DMS114 treated with DMSO at 0.1 percent for 48 hours (cell line): Measurements from ENCODE around the gene AKT3.
"Not testable (repeated sequence)": the region's sequence is repeated elsewhere in the genome, so short reads cannot be mapped to it uniquely, and the experiment has no call there.

Experiments
- DNase-seq: peaks from one replicate; lab custom pipeline; 2025; ENCODE audit not compliant: unreplicated experiment; lab: John Stamatoyannopoulos, UW

Gene AKT3

DNA sequence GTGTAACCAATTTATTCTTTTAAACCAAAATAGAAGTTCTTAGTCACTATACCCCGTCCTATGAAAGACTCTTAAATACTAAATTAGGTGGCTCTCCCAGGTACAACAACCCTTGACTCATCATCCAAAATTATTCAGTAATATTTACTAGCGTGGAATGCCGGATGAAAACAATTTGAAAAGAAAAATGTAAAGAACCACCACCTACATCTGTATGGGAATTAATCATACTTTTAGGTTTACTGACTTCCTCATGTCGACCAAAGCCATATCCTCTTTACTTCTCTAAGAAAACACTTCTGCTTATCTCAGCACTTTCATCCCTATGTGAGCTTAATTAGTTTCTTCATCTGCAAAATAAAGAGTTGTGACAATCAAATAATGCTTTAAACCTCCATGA, 139.6 kb downstream of the AKT3 start:
- no peak for DNase-seq

DNA sequence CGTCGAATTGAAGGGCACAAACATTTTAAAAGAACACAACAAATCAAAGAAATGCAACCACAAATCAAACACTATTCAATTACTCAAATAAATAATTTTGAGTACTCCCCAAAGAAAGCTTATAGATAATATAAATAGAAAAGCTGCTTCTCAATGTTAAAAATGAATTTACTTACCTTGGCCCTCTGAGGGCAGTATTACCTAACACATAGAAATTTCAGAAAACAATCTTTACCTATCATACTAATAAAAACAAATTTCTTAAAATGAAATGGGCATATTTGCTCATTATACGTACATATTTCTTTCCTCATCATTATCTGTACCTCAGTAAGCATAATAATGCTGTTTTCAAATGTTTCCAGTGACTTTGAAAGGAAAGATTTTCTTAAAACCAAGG, 141.8 kb downstream of the AKT3 start:
- DNase-seq, result no peak

DNA sequence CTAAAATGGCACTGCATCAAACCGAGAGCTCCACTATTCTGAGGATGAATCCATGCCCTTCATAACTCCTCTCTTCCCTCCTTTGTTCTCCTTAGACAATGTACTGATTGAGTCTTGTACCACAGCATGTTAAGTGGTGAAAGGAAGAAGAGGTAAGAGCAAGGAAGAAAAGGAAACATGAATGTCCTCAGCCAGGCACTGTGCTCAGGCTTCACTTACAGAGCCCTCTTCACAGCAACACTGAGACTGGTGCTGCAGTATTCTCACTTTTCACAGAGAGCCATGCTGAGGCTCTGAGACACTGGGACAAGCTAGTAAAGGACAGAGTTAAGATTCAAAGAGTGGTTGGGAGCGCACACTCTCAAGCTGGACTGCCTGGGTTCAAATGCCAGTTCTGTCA, 143.5 kb downstream of the AKT3 start:
- DNase-seq, result no peak

DNA sequence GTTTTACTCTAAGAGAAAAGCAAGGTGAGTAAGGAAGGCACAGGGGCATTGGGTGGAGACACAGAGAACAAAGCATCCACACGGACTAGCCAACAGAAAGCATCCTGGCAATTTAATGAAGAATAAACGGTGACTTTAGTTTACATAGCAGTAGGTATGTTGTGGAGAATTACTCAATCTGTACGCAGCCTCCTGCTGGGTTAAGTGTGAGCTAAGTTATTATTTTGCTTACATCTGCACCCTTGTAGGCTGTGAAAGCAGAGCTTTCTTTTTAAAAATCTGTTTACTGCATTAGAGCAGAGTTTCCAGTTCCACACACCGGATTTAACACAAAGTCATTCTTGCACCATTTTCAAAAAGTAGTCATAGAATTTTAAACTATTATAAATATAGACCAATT, 144.5 kb downstream of the AKT3 start:
- no peak for DNase-seq

DNA sequence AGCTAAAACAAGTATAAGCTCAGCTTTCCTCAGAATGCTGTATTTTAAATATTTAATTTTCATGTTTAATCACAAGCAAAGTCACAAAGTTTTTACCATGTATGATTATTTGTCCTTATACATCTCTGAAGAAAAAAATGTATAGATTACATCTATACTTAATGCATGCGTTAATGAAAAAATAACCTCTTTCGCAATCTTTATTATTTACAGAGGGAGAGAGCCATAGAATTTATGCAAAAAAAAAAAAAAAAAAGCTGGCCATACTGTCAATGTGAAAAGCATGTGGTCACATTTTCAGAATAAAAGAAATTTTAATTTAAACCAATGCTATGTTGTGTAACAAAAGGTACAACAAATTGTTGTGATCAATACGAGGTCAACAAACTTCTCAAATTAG, 148.2 kb downstream of the AKT3 start:
- no peak for DNase-seq

DNA sequence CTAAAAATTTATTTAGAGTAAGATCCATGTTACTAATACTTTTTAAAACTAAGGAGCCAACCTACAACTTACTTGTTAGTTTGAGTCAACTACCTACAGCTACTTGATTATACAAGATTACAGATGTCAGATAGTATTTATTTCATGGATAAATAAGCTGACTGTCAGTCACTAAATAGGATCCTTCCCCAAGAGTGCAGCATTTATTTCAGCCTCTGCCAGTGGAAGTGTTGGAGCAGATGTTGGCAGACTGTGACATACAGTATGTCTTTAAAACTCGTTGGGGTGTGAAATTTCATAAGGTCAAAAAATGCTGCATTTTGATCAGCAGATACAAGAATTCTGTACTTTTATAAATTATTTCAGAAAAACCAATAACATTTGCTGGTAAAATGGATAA, 156.2 kb downstream of the AKT3 start:
- no peak for DNase-seq

DNA sequence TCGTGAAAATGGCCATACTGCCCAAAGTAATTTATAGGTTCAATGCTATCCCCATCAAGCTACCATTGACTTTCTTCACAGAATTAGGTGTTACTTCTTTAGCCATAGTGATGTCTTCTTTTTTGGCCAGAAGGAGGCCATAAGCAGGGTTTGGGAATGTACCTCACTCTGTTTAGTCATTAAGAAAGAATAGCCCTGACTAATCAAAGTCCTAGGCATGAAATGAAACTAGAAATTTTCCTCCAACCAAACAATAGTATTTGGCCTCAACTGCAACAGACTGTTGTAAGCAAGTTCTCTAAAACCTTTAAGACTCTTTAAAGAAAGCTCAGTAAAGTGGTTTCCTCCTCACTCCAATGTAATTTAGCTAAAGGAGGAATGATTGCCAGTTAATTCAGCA, 163.9 kb downstream of the AKT3 start:
- DNase-seq, result no peak

DNA sequence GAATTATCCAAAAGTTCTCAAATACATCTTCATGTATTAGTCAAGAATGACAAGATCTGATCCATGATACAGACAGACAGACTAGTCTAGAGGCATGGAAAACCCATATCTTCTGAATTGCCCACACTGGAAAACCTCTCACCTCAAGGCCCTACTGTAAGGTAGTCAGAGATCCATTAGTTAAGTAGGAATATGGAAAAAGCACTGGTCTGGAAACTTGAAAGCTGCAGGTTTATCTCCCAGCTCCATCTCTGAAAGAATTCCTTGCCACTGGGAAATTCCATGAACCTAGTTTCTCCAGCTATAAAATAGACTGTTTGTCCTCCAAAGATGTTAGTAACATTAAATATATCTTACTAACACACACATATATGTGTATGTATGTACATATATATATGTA, 169.2 kb downstream of the AKT3 start:
- no peak for DNase-seq

DNA sequence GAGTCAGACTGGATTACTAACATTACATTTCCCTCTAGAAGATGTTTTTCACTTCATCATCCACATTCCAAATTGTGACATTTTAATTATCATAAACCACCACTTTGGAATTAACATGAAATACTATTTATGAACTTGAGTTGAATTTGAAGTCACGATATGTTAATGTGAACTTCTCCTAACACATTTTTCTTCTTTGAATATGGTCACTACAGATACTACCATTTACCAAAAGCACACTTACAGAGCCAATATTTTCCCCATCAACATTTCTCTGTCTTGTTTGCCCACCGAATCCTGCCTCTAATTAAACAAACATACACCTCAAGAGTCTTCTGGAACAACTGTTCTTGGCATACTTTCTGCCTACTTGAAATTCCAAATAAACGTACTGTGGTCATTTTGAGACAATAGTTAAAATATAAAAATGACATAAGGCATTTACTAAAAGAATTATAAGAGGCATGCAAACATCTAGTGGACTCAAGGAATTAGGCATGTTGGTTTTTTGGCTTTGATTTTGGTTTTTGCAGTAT, 177.4 kb downstream of the AKT3 start:
- DNase-seq, result no peak

DNA sequence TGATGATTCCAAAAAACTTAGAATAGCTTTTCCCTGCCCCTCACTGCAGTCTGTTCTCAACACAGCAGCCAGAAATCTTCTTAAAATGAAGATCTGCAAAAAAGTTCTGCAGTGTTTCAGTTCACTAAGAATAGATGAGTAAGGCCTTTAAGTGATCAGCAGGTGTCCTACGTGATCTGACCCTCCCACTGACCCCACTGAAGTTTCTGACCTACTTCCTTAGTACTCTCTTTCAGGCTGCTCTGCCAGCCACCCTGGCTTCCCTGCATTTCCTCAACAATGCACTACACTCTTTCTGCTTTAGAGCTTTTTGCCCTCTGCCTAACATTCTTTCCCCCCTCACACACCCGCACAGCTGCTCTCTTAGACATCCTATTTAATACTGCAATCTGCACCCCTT, 182.5 kb downstream of the AKT3 start:
- no peak for DNase-seq

DNA sequence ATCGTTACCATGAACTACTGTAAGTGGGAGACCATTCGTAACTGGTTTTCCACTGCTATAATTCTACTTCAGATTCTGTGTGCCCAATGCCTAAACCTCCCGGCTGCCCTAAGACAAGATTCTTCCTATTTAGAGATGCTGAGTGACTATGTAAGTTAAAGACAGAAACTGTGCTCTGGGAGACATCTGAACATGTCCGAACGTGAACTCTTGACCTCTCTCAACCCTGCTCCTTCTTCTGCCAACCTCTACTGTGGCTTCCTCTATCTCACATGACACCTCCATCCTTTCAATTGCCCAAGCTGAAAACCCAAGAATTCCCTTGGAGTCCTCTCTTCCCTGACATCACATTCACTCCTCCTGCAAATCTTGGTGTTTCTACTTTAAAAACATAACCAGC, 182.9 kb downstream of the AKT3 start:
- no peak for DNase-seq

DNA sequence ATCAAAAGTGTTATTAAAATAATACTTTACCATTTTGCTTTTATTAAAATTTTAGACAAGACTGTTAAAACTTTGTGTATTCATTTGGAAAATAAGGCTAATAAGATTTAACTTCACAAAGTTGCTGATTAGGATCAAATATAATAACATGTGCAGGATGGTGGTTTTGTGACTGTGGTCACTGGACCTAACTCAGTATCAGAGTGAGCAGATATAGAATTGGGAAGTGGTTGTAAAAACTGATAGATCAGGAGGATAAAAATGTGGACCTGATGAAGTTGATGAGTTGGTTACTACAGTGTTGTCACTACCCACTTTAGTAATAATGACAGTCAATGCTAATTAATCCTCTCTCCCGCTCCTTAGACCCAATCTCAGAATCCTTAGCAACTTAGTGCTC, 186.4 kb downstream of the AKT3 start:
- DNase-seq, result no peak

DNA sequence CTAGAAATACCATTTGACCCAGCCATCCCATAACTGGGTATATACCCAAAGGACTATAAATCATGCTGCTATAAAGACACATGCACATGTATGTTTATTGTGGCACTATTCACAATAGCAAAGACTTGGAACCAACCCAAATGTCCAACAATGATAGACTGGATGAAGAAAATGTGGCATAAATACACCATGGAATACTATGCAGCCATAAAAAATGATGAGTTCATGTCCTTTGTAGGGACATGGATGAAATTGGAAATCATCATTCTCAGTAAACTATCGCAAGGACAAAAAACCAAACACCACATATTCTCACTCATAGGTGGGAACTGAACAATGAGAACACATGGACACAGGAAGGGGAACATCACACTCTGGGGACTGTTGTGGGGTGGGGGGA, 187.9 kb downstream of the AKT3 start:
- DNase-seq, result not testable (repeated sequence)

DNA sequence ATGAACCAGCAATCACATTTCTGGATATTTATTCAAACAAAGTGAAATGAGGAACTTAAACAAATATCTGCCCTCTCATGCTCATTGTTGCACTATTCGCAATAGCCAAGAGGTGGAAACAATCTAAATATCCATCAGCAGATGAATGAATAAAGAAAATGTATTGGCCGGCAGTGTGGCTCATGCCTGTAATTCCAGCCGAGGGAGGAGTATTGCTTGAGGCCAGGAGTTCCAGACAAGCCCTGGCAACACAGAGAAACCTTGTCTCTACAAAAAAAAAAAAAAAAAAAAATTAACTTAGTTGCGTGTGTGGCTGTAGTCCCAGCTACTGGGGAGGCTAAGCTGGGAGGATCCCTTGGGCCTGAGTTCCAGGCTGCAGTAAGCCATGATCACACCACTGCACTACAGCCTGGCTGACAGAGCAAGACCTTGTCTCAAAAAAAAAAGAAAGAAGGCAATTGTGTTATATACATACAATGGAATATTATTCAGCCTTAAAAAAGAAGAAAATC, 191.4 kb downstream of the AKT3 start:
- DNase-seq, result no peak

DNA sequence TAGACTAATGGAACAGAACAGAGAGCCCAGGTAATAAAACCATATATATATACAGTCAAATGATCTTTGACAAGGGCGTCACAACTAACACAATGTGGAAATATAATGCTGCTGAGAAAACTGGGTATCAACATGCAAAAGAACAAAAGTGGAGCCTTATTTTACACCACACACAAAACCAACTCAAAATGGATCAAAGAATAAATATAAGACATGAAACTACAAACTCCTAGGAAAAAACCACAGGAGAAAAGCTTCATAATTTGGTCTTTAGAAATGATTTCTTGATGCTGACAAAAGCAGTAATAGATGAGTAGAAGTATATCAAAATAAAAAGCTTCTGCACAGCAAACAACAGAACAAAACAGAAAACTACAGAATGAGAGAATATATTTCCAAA, 192.2 kb downstream of the AKT3 start:
- DNase-seq, result no peak

DNA sequence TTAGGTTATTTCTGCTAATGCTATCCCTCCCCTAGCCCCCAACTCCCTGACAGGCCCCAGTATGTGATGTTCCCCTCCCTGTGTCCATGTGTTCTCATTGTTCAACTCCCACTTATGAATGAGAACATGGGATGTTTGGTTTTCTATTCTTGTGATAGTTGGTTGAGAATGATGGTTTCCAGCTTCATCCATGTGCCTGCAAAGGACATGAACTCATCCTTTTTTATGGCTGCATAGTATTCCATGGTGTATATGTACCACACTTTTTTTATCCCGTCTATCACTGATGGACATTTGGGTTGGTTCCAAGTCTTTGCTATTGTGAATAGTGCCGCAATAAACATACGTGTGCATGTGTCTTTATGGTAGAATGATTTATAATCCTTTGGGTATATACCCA, 200.5 kb downstream of the AKT3 start:
- not testable (repeated sequence) for DNase-seq

DNA sequence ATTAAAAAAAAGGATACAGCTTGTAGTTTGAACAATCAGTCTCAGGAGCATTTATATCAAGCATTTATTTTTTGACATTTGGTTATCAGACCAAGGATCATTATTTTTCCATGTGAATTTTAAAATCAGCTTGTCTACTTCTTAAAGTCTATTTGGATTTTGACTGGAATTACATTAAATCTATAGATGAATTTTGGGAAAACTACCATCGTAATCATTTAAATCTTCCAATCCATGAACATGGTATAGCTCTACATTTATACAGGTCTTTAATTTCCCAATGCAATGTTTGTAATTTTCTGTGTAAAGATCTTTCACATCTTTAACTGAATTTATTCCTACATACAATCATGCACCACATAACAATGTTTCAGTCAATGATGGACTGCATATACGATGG, 203.2 kb downstream of the AKT3 start:
- no peak for DNase-seq

DNA sequence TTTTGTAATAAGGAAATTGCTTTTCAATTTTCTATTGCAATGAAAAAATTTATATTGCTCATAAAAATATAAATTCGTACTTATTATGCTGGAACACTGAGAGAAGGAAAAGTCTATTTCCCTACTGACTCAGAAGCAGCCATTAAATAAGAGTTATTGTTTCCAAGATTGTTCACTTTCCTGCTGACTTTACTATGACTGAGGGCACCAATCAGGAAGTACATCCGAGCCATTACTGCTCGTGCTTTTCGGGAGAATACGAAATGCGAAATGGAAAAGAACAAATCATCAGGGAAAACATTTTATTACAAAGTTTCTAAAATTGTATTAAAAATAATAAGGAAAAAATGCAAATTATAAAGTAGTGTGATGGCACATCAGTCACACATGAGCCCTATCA, 204.8 kb downstream of the AKT3 start:
- DNase-seq, result no peak

DNA sequence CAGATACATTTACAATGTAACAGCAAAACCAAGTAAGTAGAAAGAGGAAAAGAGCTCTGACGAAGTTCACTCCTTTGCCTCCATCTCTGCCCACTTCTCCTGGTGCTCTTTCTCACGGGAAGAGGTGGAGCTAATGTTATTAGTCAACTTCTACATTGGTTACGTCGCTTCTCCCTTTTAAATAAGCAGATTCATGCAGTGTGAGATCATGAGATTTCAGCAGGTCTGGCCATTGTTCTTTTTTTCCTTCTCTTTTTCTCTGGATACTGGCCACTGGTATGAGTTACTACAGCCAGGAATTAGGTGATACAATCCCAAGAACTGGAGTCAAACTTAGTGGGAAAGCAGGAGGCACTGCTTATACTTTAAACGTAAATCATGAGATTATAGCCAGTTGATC, 207.1 kb downstream of the AKT3 start:
- no peak for DNase-seq

DNA sequence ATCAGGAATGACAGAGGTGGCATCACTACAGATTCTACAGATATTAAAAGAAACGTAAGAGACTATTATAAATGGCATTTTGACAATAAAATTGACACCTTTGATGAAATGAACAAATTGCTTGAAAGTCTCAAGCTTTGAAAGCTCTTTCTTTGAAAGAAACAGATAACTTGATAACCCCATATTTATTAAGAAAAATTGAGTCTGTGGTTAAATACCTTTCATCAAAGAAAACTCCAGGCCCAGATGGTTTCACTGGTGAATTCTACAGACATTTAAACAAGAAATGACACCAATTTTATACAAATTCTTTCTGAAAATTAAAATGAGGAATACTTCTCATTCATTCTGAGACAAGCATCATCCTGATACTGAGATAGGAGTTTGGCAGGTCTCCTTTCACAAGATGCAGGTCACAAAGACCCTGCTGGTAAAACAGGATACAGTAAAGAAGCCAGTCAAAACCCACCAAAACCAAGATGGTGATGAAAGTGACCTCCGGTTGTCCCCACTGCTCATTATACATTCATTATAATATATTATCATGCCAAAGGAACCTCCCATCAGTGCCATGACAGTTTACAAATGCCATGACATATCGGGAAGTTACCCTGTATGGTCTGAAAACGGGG, 210.9 kb downstream of the AKT3 start:
- DNase-seq, result no peak

DNA sequence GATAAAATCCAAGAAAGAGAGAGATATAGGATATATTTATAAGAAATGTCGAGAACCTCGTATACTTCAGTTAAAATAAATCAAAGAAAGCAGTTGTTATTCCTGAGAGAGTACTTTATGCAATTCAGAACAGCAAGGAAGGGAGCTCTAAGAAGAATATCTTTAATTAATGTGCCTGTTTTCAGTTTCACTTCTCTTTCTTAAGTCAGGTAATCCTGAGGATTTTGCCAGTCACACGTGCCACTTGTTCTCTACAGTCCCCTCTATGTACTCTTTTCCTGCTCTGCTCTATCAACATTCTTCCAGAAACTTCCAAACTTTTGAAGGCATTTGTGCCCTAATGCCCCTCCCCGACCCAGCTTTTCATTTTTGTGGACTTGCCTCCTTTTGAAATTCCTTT, 211.9 kb downstream of the AKT3 start:
- DNase-seq, result no peak

DNA sequence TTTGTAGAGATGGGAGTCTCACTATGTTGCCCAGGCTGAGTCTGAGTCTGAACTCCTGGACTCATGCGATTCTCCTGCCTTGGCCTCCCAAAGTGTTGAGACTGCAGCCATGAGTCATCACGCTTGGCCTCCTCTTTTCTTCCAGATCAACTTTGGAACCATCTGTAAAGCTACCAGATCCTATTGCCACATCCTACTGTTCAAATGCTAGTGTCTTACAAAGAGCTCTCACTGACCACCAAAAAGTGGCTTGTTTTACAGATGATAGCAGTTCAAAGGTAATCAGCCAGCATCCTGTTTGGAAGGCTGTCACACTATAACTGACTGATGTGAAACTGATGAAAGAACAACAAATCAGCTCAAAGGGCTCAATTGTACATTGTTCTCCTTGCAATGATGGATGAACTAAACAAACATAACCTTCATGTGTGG, 221.6 kb downstream of the AKT3 start:
- no peak for DNase-seq

DNA sequence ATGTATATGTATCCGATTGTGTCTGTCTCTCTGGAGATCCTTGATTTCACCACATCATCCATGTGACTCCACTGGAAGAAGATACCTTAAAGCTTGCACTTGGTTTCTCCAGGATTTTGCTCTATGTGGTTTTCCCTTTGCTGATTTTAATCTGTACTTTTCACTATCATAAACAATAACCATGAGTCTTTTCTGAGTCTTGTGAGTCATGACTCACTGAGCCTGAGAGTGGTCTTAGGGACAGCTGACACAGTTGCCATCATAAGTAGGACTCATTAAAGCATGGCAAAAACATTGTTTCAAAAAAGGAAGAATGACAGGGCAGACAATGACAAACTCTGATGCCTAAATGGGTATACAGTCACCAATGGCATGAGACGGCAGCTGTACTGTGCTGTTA, 226.2 kb downstream of the AKT3 start:
- DNase-seq, result no peak
